ENCODE results near the gene PDXP. TPM values are rescaled to one million over a fixed set of nuclear protein-coding genes. Genes with fewer than 3 reads are reported as not detected.

The PDXP gene
- total and polyA plus RNA-seq, 9 of the 15 experiments (the other 6 are each of a cell fraction or from before 2014, with no cell fraction given), result 7.9 to 54.2 (median 38.8) TPM

- TF ChIP-seq ZMIZ1 (IDR thresholded peaks at IDR 0.05; ENCODE audit: low read depth in 2 of 2, low read length in 2 of 2) (peak in 1 of 2 experiments; percentile 50; a peak in 1 of 4 replicates), SIX5 (IDR thresholded peaks at IDR 0.05; ENCODE audit: borderline replicate concordance in 1 of 2, insufficient read depth in 1 of 2, low read depth in 1 of 2, low read length in 2 of 2) (no peak), SRSF1 (IDR thresholded peaks at IDR 0.05; ENCODE audit: low read depth, low read length) (no peak), KDM5B (IDR thresholded peaks at IDR 0.05; ENCODE audit: insufficient replicate concordance, low read depth, low read length) (peak; percentile 42), GABPA (tag; conservative IDR thresholded peaks at IDR 0.05; ENCODE audit: low read depth) (no peak), ZNF384 (IDR thresholded peaks at IDR 0.05; ENCODE audit: low read depth, low read length) (no peak), TEAD1 (CRISPR knock-in tag; IDR thresholded peaks at IDR 0.05) (no peak), SP1 (CRISPR knock-in tag; IDR thresholded peaks at IDR 0.05) (no peak), MED1 (CRISPR knock-in tag; IDR thresholded peaks at IDR 0.05; ENCODE audit: borderline replicate concordance) (no peak), MAFG (tag; conservative IDR thresholded peaks at IDR 0.05) (no peak), PML (IDR thresholded peaks at IDR 0.05; ENCODE audit: low read length) (peak; percentile 84), MNT (conservative IDR thresholded peaks at IDR 0.05) (no peak), ASH1L (IDR thresholded peaks at IDR 0.05; ENCODE audit: borderline replicate concordance, low read depth, partially characterized antibody) (no peak), TRIM24 (IDR thresholded peaks at IDR 0.05) (no peak), ZBTB43 (CRISPR knock-in tag; IDR thresholded peaks at IDR 0.05) (no peak), HLTF (IDR thresholded peaks at IDR 0.05) (no peak), SOX6 (IDR thresholded peaks at IDR 0.05) (no peak), HNRNPL (IDR thresholded peaks at IDR 0.05; ENCODE audit: low read depth, low read length) (no peak), ZNF311 (CRISPR knock-in tag; IDR thresholded peaks at IDR 0.05) (no peak), ZZZ3 (IDR thresholded peaks at IDR 0.05) (no peak), MYC (IDR thresholded peaks at IDR 0.05; ENCODE audit: low read depth, low read length) (no peak), MYC (CRISPR knock-in tag; IDR thresholded peaks at IDR 0.05; ENCODE audit: borderline replicate concordance, low read depth) (no peak), HDAC6 (IDR thresholded peaks at IDR 0.05; ENCODE audit: low read depth, low read length) (no peak), ZNF175 (CRISPR knock-in tag; IDR thresholded peaks at IDR 0.05; ENCODE audit: low read depth) (no peak)
Observed at GRCh38 chr22:37657590-37658132, 862 bp upstream of the PDXP start (continued).
